B cell (primary cell): ENCODE measurements around the gene DEXI. TPM values are rescaled to one million over a fixed set of nuclear protein-coding genes. Genes with fewer than 3 reads are reported as not detected.
A peak's percentile ranks its signal among the peaks of the same experiment; 100 is the strongest.

ENCODE experiments used
- ATAC-seq: fragments of 200-7000 bp; cut with Tn5 transposase; one replicate; pipeline ENCODE4 v1.10.0; 2021; ENCODE audit warnings: low read depth, mild to moderate bottlenecking, moderate number of reproducible peaks, moderate library complexity
- CTCF ChIA-PET: fragments of 350-600 bp; sonication (Branson Sonifier 250); formaldehyde crosslinking; loops from one replicate; lab custom pipeline; 2021; ENCODE audit warnings: antibody characterized with exemption, inconsistent platforms; lab: Charles Lee
- POLR2A ChIA-PET: fragments of 350-600 bp; sonication (Branson Sonifier 250); formaldehyde crosslinking; loops from one replicate; lab custom pipeline; 2021; ENCODE audit warnings: antibody characterized with exemption; lab: Charles Lee
- DNase-seq: peaks from one replicate; pipeline ENCODE4 v3.0.0; 2013
- H2AFZ ChIP-seq: 2 replicates; pipeline ENCODE4 v1.6.1; 2012; ENCODE audit warnings: mild to moderate bottlenecking, low read depth, low read length; ENCODE audit not compliant: insufficient read depth, poor library complexity, severe bottlenecking
- H3K27ac ChIP-seq, 2 donors: 1 replicate in 1 of 2; 2 replicates in 1 of 2; pipeline ENCODE4 v1.5.1; 2012 to 2013; ENCODE audit warnings: low read length in 2 of 2, mild to moderate bottlenecking in 2 of 2, moderate library complexity in 1 of 2
- H3K27me3 ChIP-seq, 4 experiments: fragments of 200-600 bp in 1 of 4; sonication (generic) in 1 of 4; replicated peaks in 1 of 4; 1 replicate in 2 of 4; 2 replicates in 2 of 4; pipeline versions ENCODE4 v1.6.1 to v1.7.0; 2013 to 2016; ENCODE audit warnings: low read length in 3 of 4, mild to moderate bottlenecking in 2 of 4, mixed read lengths in 1 of 4, moderate library complexity in 1 of 4; ENCODE audit not compliant: insufficient read depth in 4 of 4, control insufficient read depth in 3 of 4; ENCODE audit errors: control extremely low read depth in 1 of 4
- H3K36me3 ChIP-seq, 2 experiments: replicated peaks in 1 of 2; 1 replicate in 1 of 2; 2 replicates in 1 of 2; pipeline versions ENCODE4 v1.6.1 to v1.7.1; 2013; ENCODE audit warnings: low read length in 1 of 2; ENCODE audit not compliant: insufficient read depth in 2 of 2, control insufficient read depth in 1 of 2; ENCODE audit errors: control extremely low read depth in 1 of 2, extremely low read depth in 1 of 2
- H3K4me1 ChIP-seq, 2 donors: fragments of 200-600 bp in 1 of 2; sonication (generic) in 1 of 2; 1 replicate in 1 of 2; 2 replicates in 1 of 2; pipeline versions ENCODE4 v1.5.1 to v1.6.1; 2013 to 2017; ENCODE audit warnings: low read length in 2 of 2; ENCODE audit not compliant: control insufficient read depth in 2 of 2, insufficient read depth in 2 of 2
- H3K4me2 ChIP-seq: replicated peaks from 2 replicates; pipeline ENCODE3; 2012; ENCODE audit warnings: mild to moderate bottlenecking, low read depth, low read length; ENCODE audit not compliant: poor library complexity, severe bottlenecking
- H3K4me3 ChIP-seq, 5 experiments: fragments of 200-600 bp in 1 of 5; sonication (generic) in 1 of 5; 1 replicate in 3 of 5; 2 replicates in 2 of 5; pipeline versions ENCODE4 v1.5.1 to v1.7.0; 2011 to 2016; ENCODE audit warnings: low read length in 4 of 5, mild to moderate bottlenecking in 4 of 5, low read depth in 2 of 5, control low read depth in 1 of 5, moderate library complexity in 1 of 5; ENCODE audit not compliant: insufficient read depth in 1 of 5; ENCODE audit errors: control extremely low read depth in 1 of 5, extremely low read depth in 1 of 5
- H3K79me2 ChIP-seq: fragments of 200-600 bp; sonication (generic); one replicate; pipeline ENCODE4 v1.6.0; 2016; ENCODE audit warnings: low read length; ENCODE audit not compliant: control insufficient read depth, insufficient read depth
- H3K9ac ChIP-seq: fragments of 200-600 bp; sonication (generic); 2 replicates; pipeline ENCODE4 v1.6.1; 2017; ENCODE audit warnings: mild to moderate bottlenecking, low read length, moderate library complexity
- H3K9me3 ChIP-seq, 3 donors: one replicate each; pipeline versions ENCODE4 v1.6.1 to v1.7.1; 2013; ENCODE audit warnings: low read length in 2 of 3; ENCODE audit not compliant: control insufficient read depth in 2 of 3, insufficient read depth in 1 of 3; ENCODE audit errors: control extremely low read depth in 1 of 3
- H4K20me1 ChIP-seq: 2 replicates; pipeline ENCODE4 v1.6.0; 2012; ENCODE audit warnings: mild to moderate bottlenecking, low read length; ENCODE audit not compliant: insufficient read depth, control insufficient read depth, poor library complexity, severe bottlenecking
- H3K27ac Mint-ChIP-seq: one replicate; pipeline ENCODE4 v1.8.0; 2021; ENCODE audit warnings: mixed read lengths
- H3K27me3 Mint-ChIP-seq: one replicate; pipeline ENCODE4 v1.8.0; 2021; ENCODE audit warnings: mixed read lengths
- H3K4me1 Mint-ChIP-seq: one replicate; pipeline ENCODE4 v1.8.0; 2021; ENCODE audit warnings: mixed read lengths
- H3K4me3 Mint-ChIP-seq: one replicate; pipeline ENCODE4 v1.8.0; 2021; ENCODE audit warnings: mixed read lengths
- H3K9me3 Mint-ChIP-seq: one replicate; pipeline ENCODE4 v1.8.0; 2022; ENCODE audit warnings: mixed read lengths; ENCODE audit not compliant: insufficient read depth
- CTCF ChIP-seq: fragments of 200-600 bp; IDR thresholded peaks from one replicate; pipeline ENCODE4 v1.8.0; 2022; ENCODE audit warnings: antibody characterized with exemption, mild to moderate bottlenecking
- EZH2 ChIP-seq: IDR thresholded peaks from 2 replicates; pipeline ENCODE4 v1.6.1; 2012; ENCODE audit warnings: borderline replicate concordance, low read depth, mild to moderate bottlenecking, moderate library complexity, low read length; ENCODE audit not compliant: insufficient read depth, poor library complexity, severe bottlenecking
- WGBS: methylation state at CpG from one replicate; pipeline ENCODE4 v1.1.5; 2013; ENCODE audit warnings: missing lambda C conversion rate; ENCODE audit not compliant: insufficient coverage; 5-methylcytosine and 5-hydroxymethylcytosine counted together
- intact Hi-C: fragments of 100-400 bp; cut with micrococcal nuclease; formaldehyde crosslinking; loops from one replicate; pipeline ENCODE4 v1.10.0; 2022
- polyA plus RNA-seq: library from polyadenylated mRNA; depleted of rRNA; stranded (reverse); fragments of >200 nt; gene quantifications from 2 replicates; pipeline ENCODE4 v1.2.3, GENCODE V29; 2012
- total RNA-seq, 2 donors: library from RNA; stranded (reverse); fragments of 120-200 nt in 1 of 2; gene quantifications; 1 replicate in 1 of 2; 2 replicates in 1 of 2; pipeline versions ENCODE4 v1.2.3 to v1.2.4, GENCODE V29; 2013 to 2022

The DEXI gene
- total and polyA plus RNA-seq, 2 donors (not counting 1 experiment from before 2014, with no cell fraction given) = 9.1 to 17.7 TPM

GRCh38 chr16:10927497-10928112, 14.7 kb downstream of the DEXI start:
- Histone ChIP-seq H3K4me3 (no peak overlapping the region), H3K79me2 (no peaks in the 10 kb centered on the region), H3K36me3 (peaks cover 0 to 48% of the 10 kb centered on the region in 2 experiments), H4K20me1 (peaks cover 85% of the 10 kb centered on the region), H3K27ac (peak overlapping the region in 1 of 2 donors; percentile 56), H3K9ac (no peak overlapping the region), H3K9me3 (peaks cover 0 to 5% (median 0%) of the 10 kb centered on the region in 3 donors), H3K4me1 (peaks cover 5 to 41% of the 10 kb centered on the region in 2 donors), H3K4me2 (no peak overlapping the region), H3K27me3 (no peaks in the 10 kb centered on the region), H2AFZ (no peak overlapping the region)
- no peaks in the 10 kb centered on the region for H3K27me3 Mint-ChIP-seq
- intact Hi-C loops = no loop called here
- no peaks in the 10 kb centered on the region for H3K9me3 Mint-ChIP-seq
- CTCF ChIA-PET = interaction anchor here (0.6 to 2.1 kb wide), 5 partner anchors 9 to 413 kb away, joined by 3 to 12 read pairs (median 7); partner anchors contain the start of gene CIITA
- POLR2A ChIA-PET = interaction anchor here (0.6 to 0.9 kb wide), 2 partner anchors 47 to 49 kb away, joined by 3 to 4 read pairs; no protein-coding TSS in a partner anchor
- WGBS = 90% methylated on average over 8 of the region's 11 CpGs
- peak overlapping the region; percentile 83 for H3K27ac Mint-ChIP-seq
- TF ChIP-seq CTCF = no peak
- no peak for TF ChIP-seq EZH2
- no peak for ATAC-seq
- peaks cover 48% of the 10 kb centered on the region for H3K4me1 Mint-ChIP-seq
- no peak overlapping the region for H3K4me3 Mint-ChIP-seq
- DNase-seq = no peak

- Histone ChIP-seq H3K9ac (no peak overlapping the region), H3K79me2 (no peaks in the 10 kb centered on the region), H3K27ac (peak overlapping the region in 1 of 2 donors; percentile 25), H3K36me3 (peaks cover 0 to 50% of the 10 kb centered on the region in 2 experiments), H3K9me3 (peaks cover 0 to 5% (median 0%) of the 10 kb centered on the region in 3 donors), H2AFZ (no peak overlapping the region), H3K4me1 (peaks cover 5 to 42% of the 10 kb centered on the region in 2 donors), H3K4me3 (no peak overlapping the region), H4K20me1 (peaks cover 86% of the 10 kb centered on the region), H3K27me3 (no peaks in the 10 kb centered on the region), H3K4me2 (no peak overlapping the region)
- Mint-ChIP-seq H3K9me3 (no peaks in the 10 kb centered on the region), H3K27me3 (no peaks in the 10 kb centered on the region), H3K4me1 (peaks cover 46% of the 10 kb centered on the region), H3K4me3 (no peak overlapping the region), H3K27ac (peak overlapping the region; percentile 65)
- ATAC-seq (no peak), DNase-seq (no peak)
- intact Hi-C loops = no loop called here
- ChIA-PET CTCF (interaction anchor here (0.6 to 2.1 kb wide), 5 partner anchors 15 to 412 kb away, joined by 3 to 12 read pairs (median 5); partner anchors contain the start of genes CIITA and DEXI), POLR2A (interaction anchor here (0.9 to 1.6 kb wide), 2 partner anchors 15 to 48 kb away, joined by 3 to 4 read pairs; partner anchors contain the start of gene DEXI)
- WGBS = 100% methylated on average over 1 of the region's 5 CpGs
- TF ChIP-seq EZH2 = no peak
These were observed 15.4 kb downstream of the DEXI start for GRCh38 chr16:10926867-10927266.
